ENCODE data around the gene GPR158. TPM values are rescaled to one million over a fixed set of nuclear protein-coding genes. Genes with fewer than 3 reads are reported as not detected.

Gene GPR158
- total and polyA plus RNA-seq, 2 of the 8 experiments (the other 6 are each of a cell fraction or from before 2014, with no cell fraction given): 0.14 to 0.78 TPM

- no peak overlapping the region for H3K18ac ChIP-seq (ENCODE audit: extremely low read depth, low read length)
- no peak for FAIRE-seq
Observed at GRCh38 chr10:25457552-25457951, 282.8 kb downstream of the GPR158 start.

More at GRCh38 chr10:25457552-25457951, 282.8 kb downstream of the GPR158 start:
- POLR2A ChIA-PET (ENCODE audit: partially characterized antibody): no interaction called here
- H4K8ac ChIP-seq (ENCODE audit: extremely low read depth, insufficient read depth, low read length): no peak overlapping the region
- peak; percentile 41; the same call in 1 of the 2 replicates for TF ChIP-seq MAFK (IDR thresholded peaks at IDR 0.05; ENCODE audit: low read depth, low read length)
- no peak for TF ChIP-seq EGR1 (IDR thresholded peaks at IDR 0.05; ENCODE audit: borderline replicate concordance, low read depth, low read length)
- no peak for TF ChIP-seq EZH2 (IDR thresholded peaks at IDR 0.05; ENCODE audit: low read depth, low read length, severe bottlenecking)
- TF ChIP-seq CTBP2 (IDR thresholded peaks at IDR 0.05; ENCODE audit: borderline replicate concordance, insufficient read depth, insufficient read length, low read length): no peak
- TF ChIP-seq BACH1 (IDR thresholded peaks at IDR 0.05; ENCODE audit: low read length): peak; percentile 60; the same call in 1 of the 2 replicates
- no peak for TF ChIP-seq PHF8 (conservative IDR thresholded peaks at IDR 0.05; ENCODE audit: low read depth, low read length)
- no peak for TF ChIP-seq ZNF274 (IDR thresholded peaks at IDR 0.05; ENCODE audit: borderline replicate concordance, extremely low read depth, low read length)
- TF ChIP-seq JUND (IDR thresholded peaks at IDR 0.05; ENCODE audit: low read length): no peak
- no peak for TF ChIP-seq CEBPB (IDR thresholded peaks at IDR 0.05; ENCODE audit: low read depth, low read length)
- H3K4me1 ChIP-seq (replicated peaks in 1 of 4; ENCODE audit: control insufficient read depth in 3 of 4, insufficient read depth in 4 of 4, low read length in 3 of 4): peaks cover 0 to 12% (median 3%) of the 10 kb centered on the region in 4 experiments; a peak in 2 of 7 replicates
- no peak for DNase-seq (ENCODE audit: low read depth in 1 of 2, low spot score in 2 of 2)
- no peak overlapping the region for H2BK120ac ChIP-seq (replicated peaks; ENCODE audit: low read depth, low read length)
- H3K56ac ChIP-seq (replicated peaks; ENCODE audit: insufficient read length, low read depth, low read length): no peak overlapping the region
- no peak overlapping the region for H2AFZ ChIP-seq (ENCODE audit: low read length)
- H2BK5ac ChIP-seq (ENCODE audit: low read depth, low read length): peak overlapping the region; percentile 37; the same call in 1 of the 2 replicates
- H3K27ac ChIP-seq (ENCODE audit: low read depth, low read length): no peak overlapping the region
- H3K4me3 ChIP-seq (ENCODE audit: extremely low read depth in 1 of 4, insufficient read depth in 2 of 4, low read depth in 3 of 4, low read length in 4 of 4): no peak overlapping the region
- no peaks in the 10 kb centered on the region for H3K79me1 ChIP-seq (ENCODE audit: low read depth, low read length)
- CTCF ChIA-PET (ENCODE audit: partially characterized antibody): no interaction called here
- H4K5ac ChIP-seq (ENCODE audit: insufficient read length, low read depth, low read length): no peak overlapping the region
- H3K36me3 ChIP-seq (ENCODE audit: control insufficient read depth in 2 of 4, insufficient read depth in 4 of 4, low read length in 3 of 4): no peaks in the 10 kb centered on the region
- no peak overlapping the region for H3K14ac ChIP-seq (ENCODE audit: insufficient read length)
- H3K4ac ChIP-seq (replicated peaks; ENCODE audit: insufficient read length, low read depth, low read length): no peak overlapping the region
- H4K91ac ChIP-seq (replicated peaks; ENCODE audit: insufficient read length, low read length): no peak overlapping the region
- H2BK12ac ChIP-seq (ENCODE audit: low read depth, low read length): peak overlapping the region; percentile 52; the same call in 1 of the 2 replicates
- no peaks in the 10 kb centered on the region for H3K27me3 ChIP-seq (replicated peaks in 1 of 4; ENCODE audit: control insufficient read depth in 3 of 4, extremely low read depth in 1 of 4, insufficient read depth in 3 of 4, low read length in 3 of 4)
- H2AK5ac ChIP-seq (ENCODE audit: low read depth, low read length): no peak overlapping the region
- H4K20me1 ChIP-seq (replicated peaks in 1 of 2; ENCODE audit: control insufficient read depth in 1 of 2, insufficient read depth in 2 of 2, low read length in 2 of 2): no peaks in the 10 kb centered on the region
- no peak overlapping the region for H3K9ac ChIP-seq (replicated peaks in 1 of 4; ENCODE audit: extremely low read depth in 1 of 4, low read depth in 3 of 4, low read length in 3 of 4)
- H3K23ac ChIP-seq (ENCODE audit: insufficient read length): no peak overlapping the region
- 93% methylated on average over 2 of the region's 2 CpGs; no CpG with 5 or more reads in 1 of the 2 experiments for WGBS, 2 experiments (ENCODE audit: extremely low coverage in 1 of 2, insufficient coverage in 1 of 2, insufficient read length in 1 of 2, insufficient replicate concordance in 2 of 2, low coverage in 1 of 2, low lambda C conversion rate in 2 of 2, missing lambda C conversion rate in 1 of 2)
- no peaks in the 10 kb centered on the region for H3K79me2 ChIP-seq (ENCODE audit: control insufficient read depth in 1 of 2, insufficient read depth in 2 of 2, low read length in 2 of 2)
- no peak overlapping the region for H2BK20ac ChIP-seq (ENCODE audit: low read length)
- no peak overlapping the region for H3K4me2 ChIP-seq (ENCODE audit: insufficient read depth in 1 of 2, low read depth in 2 of 2, low read length in 2 of 2)
- no peak overlapping the region for H2BK15ac ChIP-seq (ENCODE audit: low read length)
- no peaks in the 10 kb centered on the region for H3K23me2 ChIP-seq (ENCODE audit: low read depth, low read length)
- peaks cover 3 to 4% of the 10 kb centered on the region in 2 experiments; a peak in 2 of 4 replicates for H3K9me3 ChIP-seq (ENCODE audit: insufficient read depth in 2 of 2, low read depth in 1 of 2, low read length in 1 of 2)
